Sigmoid colon (tissue), 7 donors: Measurements from ENCODE around the gene CEL. TPM values are rescaled to one million over a fixed set of nuclear protein-coding genes. Genes with fewer than 3 reads are reported as not detected.
"Not testable (repeated sequence)": the region's sequence is repeated elsewhere in the genome, so short reads cannot be mapped to it uniquely, and the experiment has no call there.

Experiments used
- DNase-seq: peaks from one replicate; pipeline ENCODE4 v3.0.0-alpha.2; 2019
- H3K27ac ChIP-seq, 4 donors: fragments of 200-600 bp; sonication (generic); one replicate each; pipeline ENCODE4 v1.5.1; 2016 to 2019; ENCODE audit warnings: mild to moderate bottlenecking in 1 of 4
- H3K27me3 ChIP-seq, 3 donors: fragments of 200-600 bp; sonication (generic); one replicate each; pipeline ENCODE4 v1.5.1; 2019; ENCODE audit warnings: mild to moderate bottlenecking in 1 of 3
- H3K36me3 ChIP-seq, 4 donors: fragments of 200-600 bp; sonication (generic); one replicate each; pipeline ENCODE4 v1.5.1; 2016 to 2019
- H3K4me1 ChIP-seq, 4 donors: fragments of 200-600 bp; sonication (generic); one replicate each; pipeline ENCODE4 v1.5.1; 2017 to 2019
- H3K4me3 ChIP-seq, 4 donors: fragments of 200-600 bp; sonication (generic); one replicate each; pipeline ENCODE4 v1.5.1; 2017 to 2019; ENCODE audit warnings: mild to moderate bottlenecking in 2 of 4, moderate library complexity in 1 of 4
- H3K9me3 ChIP-seq, 4 donors: fragments of 200-600 bp in 3 of 4; sonication (generic) in 3 of 4; one replicate each; pipeline versions ENCODE4 v1.5.1 to v1.6.1; 2013 to 2019
- CTCF ChIP-seq, 4 experiments: fragments of 450-650 bp in 3 of 4; fragments of 200-600 bp in 1 of 4; IDR thresholded peaks; one replicate each; pipeline ENCODE4 v1.5.1; 2016 to 2019; ENCODE audit warnings: antibody characterized with exemption in 4 of 4, mild to moderate bottlenecking in 3 of 4, moderate library complexity in 2 of 4
- EP300 ChIP-seq, 4 donors: sonication (generic); formaldehyde crosslinking; IDR thresholded peaks; one replicate each; pipeline ENCODE4 v1.6.1; 2017; ENCODE audit warnings: antibody characterized with exemption in 4 of 4
- POLR2A ChIP-seq, 2 donors: fragments of 450-650 bp; IDR thresholded peaks; one replicate each; pipeline ENCODE4 v1.6.1; 2016; ENCODE audit warnings: antibody characterized with exemption in 2 of 2, mild to moderate bottlenecking in 2 of 2, moderate library complexity in 2 of 2
- POLR2AphosphoS5 ChIP-seq, 4 donors: sonication (generic); formaldehyde crosslinking; IDR thresholded peaks; one replicate each; pipeline ENCODE4 v1.6.1; 2017; ENCODE audit warnings: antibody characterized with exemption in 4 of 4
- WGBS, 2 donors: extraction: QIAGEN DNeasy Blood & Tissue Kit; methylation state at CpG; one replicate each; pipeline ENCODE4 v1.1.7; 2013; 5-methylcytosine and 5-hydroxymethylcytosine counted together
- intact Hi-C: fragments of 100-400 bp; cut with DNase I; formaldehyde crosslinking; loops from one replicate; pipeline ENCODE4 v1.15.1; 2023
- polyA plus RNA-seq, 3 donors: library from polyadenylated mRNA; stranded (reverse); fragments of 200-250 nt; gene quantifications; one replicate each; pipeline ENCODE4 v1.2.3, GENCODE V29; 2013
- total RNA-seq, 4 donors: library from RNA; depleted of rRNA; stranded (reverse); fragments of >200 nt; gene quantifications; one replicate each; pipeline ENCODE4 v1.1.0, GENCODE V29; 2016
- donor health status: healthy with polysubstance abuse.
- donor health status: Bipolar disorder and iron deficiency.
- donor health status: healthy.

Gene CEL
- total and polyA plus RNA-seq, 7 donors, result 0.36 to 4.8 (median 1.0) TPM; not detected in 2

GRCh38 chr9:133090187-133090586 is 28.4 kb downstream of the CEL start:
- intact Hi-C loops, result loop anchor here (5.0 kb wide), 1 partner anchor 33 kb away; no protein-coding TSS in a partner anchor

GRCh38 chr9:133090752-133091385 is 29.1 kb downstream of the CEL start:
- 79 to 80% methylated on average over 11 of the region's 11 CpGs for WGBS, 2 donors
- intact Hi-C loops, result loop anchor here (5.0 kb wide), 1 partner anchor 34 kb away; no protein-coding TSS in a partner anchor
- TF ChIP-seq CTCF (IDR thresholded peaks at IDR 0.05), result no peak
- no peak for TF ChIP-seq POLR2A (IDR thresholded peaks at IDR 0.05)
- TF ChIP-seq EP300 (IDR thresholded peaks at IDR 0.05), result no peak
- no peak for TF ChIP-seq POLR2AphosphoS5 (IDR thresholded peaks at IDR 0.05)
- no peak overlapping the region for H3K4me3 ChIP-seq
- peaks cover 0 to 2% (median 0%) of the 10 kb centered on the region in 4 donors for H3K9me3 ChIP-seq
- H3K27ac ChIP-seq, result no peak overlapping the region
- H3K4me1 ChIP-seq, result no peaks in the 10 kb centered on the region
- no peak for DNase-seq
- H3K27me3 ChIP-seq, result no peaks in the 10 kb centered on the region
- H3K36me3 ChIP-seq, result no peaks in the 10 kb centered on the region

More at GRCh38 chr9:133090187-133090586, 28.4 kb downstream of the CEL start:
- Histone ChIP-seq H3K9me3 (no peaks in the 10 kb centered on the region), H3K4me3 (no peak overlapping the region), H3K27ac (no peak overlapping the region), H3K4me1 (no peaks in the 10 kb centered on the region), H3K36me3 (no peaks in the 10 kb centered on the region), H3K27me3 (no peaks in the 10 kb centered on the region)
- no peak for DNase-seq
- 67 to 89% methylated on average over 6 of the region's 6 CpGs for WGBS, 2 donors
- TF ChIP-seq CTCF (IDR thresholded peaks at IDR 0.05), result no peak
- peak in 1 of 4 donors; percentile 9 for TF ChIP-seq POLR2AphosphoS5 (IDR thresholded peaks at IDR 0.05)

GRCh38 chr9:133094351-133094750 is 32.6 kb downstream of the CEL start:
- H3K27ac ChIP-seq, DNase-seq, H3K27me3 ChIP-seq, H3K4me1 ChIP-seq, H3K4me3 ChIP-seq, H3K9me3 ChIP-seq: not testable (repeated sequence)
- WGBS, 2 donors, result 84 to 89% methylated on average over 4 of the region's 4 CpGs
- H3K36me3 ChIP-seq, result peaks cover 17 to 27% (median 21%) of the 10 kb centered on the region in 4 donors
- intact Hi-C loops, result loop anchor here (5.0 kb wide), 1 partner anchor 37 kb away; no protein-coding TSS in a partner anchor

GRCh38 chr9:133094842-133095393 is 33.1 kb downstream of the CEL start:
- TF ChIP-seq POLR2AphosphoS5 (IDR thresholded peaks at IDR 0.05) (no peak), EP300 (IDR thresholded peaks at IDR 0.05) (no peak), CTCF (IDR thresholded peaks at IDR 0.05) (no peak), POLR2A (IDR thresholded peaks at IDR 0.05) (no peak)
- no peaks in the 10 kb centered on the region for H3K4me1 ChIP-seq
- WGBS, 2 donors, result 96 to 97% methylated on average over 3 of the region's 3 CpGs
- no peak overlapping the region for H3K27ac ChIP-seq
- H3K4me3 ChIP-seq, result no peak overlapping the region
- peaks cover 0 to 3% (median 1%) of the 10 kb centered on the region in 4 donors for H3K9me3 ChIP-seq
- intact Hi-C loops, result loop anchor here (5.0 kb wide), 1 partner anchor 38 kb away; no protein-coding TSS in a partner anchor
- no peaks in the 10 kb centered on the region for H3K27me3 ChIP-seq
- H3K36me3 ChIP-seq, result peaks cover 22 to 29% (median 27%) of the 10 kb centered on the region in 4 donors
- no peak for DNase-seq

- Histone ChIP-seq H3K9me3 (peaks cover 0 to 3% (median 1%) of the 10 kb centered on the region in 4 donors), H3K36me3 (peaks cover 51 to 59% (median 58%) of the 10 kb centered on the region in 4 donors), H3K27me3 (no peaks in the 10 kb centered on the region), H3K27ac (no peak overlapping the region), H3K4me1 (no peaks in the 10 kb centered on the region), H3K4me3 (no peak overlapping the region)
- DNase-seq, result peak; percentile 63
- TF ChIP-seq CTCF (IDR thresholded peaks at IDR 0.05) (no peak), POLR2AphosphoS5 (IDR thresholded peaks at IDR 0.05) (peak in 1 of 4 donors; percentile 3)
- intact Hi-C loops, result no loop called here
- WGBS, 2 donors, result 90 to 97% methylated on average over 16 of the region's 16 CpGs
Observed at GRCh38 chr9:133098104-133098754, 36.4 kb downstream of the CEL start.
